HG03095 (cell line): ENCODE measurements around the gene ZDHHC21.
"Not testable (repeated sequence)": the region's sequence is repeated elsewhere in the genome, so short reads cannot be mapped to it uniquely, and the experiment has no call there.

Experiments
- ATAC-seq: cut with Tn5 transposase; IDR thresholded peaks from one replicate; pipeline ENCODE4 v1.9.1; 2021; ENCODE audit warnings: moderate library complexity; ENCODE audit not compliant: unreplicated experiment

Gene ZDHHC21

DNA sequence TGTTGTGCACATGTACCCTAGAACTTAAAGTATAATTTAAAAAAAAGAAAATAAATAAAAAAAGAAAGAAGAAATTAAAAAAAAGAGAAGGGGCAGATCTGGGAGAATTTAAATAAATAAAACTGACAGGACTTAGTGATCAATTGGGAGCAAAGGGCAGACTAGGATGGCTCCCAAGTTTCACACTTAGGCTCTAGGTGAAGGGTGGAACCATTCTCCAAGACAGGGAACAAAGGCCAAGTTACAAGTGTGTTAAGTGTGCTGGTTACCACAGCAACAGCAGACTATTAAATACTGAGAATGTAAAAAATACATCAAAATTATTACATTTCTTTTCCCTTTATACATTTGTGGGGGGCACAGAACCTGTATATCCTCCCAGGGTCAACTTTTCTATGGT, 7.1 kb downstream of the ZDHHC21 start:
- ATAC-seq, result no peak

DNA sequence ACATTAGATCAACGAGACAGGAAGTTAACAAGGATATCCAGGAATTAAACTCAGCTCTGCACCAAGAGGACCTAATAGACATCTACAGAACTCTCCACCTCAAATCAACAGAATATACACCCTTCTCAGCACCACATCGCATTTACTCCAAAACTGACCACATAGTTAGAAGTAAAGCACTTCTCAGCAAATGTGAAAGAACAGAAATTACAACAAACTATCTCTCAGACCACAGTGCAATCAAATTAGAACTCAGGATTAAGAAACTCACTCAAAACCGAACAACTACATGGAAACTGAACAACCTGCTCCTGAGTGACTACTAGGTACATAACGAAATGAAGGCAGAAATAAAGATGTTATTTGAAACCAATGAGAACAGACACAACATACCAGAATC, 10.6 kb downstream of the ZDHHC21 start:
- ATAC-seq, result not testable (repeated sequence)

DNA sequence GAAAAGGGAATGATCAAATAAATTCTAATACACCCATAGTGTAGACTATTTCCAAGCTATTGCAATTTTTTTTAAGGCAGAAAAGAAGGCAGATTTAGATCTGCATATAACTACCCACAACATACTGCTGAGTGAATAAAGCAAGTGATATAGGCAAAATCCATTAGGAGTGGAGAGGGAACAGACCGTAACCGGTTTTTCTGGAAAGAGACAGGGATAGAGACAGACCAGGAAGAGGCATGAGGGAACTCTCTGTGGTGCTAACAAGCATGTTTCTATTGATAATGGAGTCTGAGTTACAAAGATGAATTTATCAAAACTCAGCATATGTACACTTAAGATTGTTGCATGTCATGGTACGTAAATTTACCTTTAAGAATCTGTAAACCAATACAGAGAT, 14.5 kb downstream of the ZDHHC21 start:
- no peak for ATAC-seq

DNA sequence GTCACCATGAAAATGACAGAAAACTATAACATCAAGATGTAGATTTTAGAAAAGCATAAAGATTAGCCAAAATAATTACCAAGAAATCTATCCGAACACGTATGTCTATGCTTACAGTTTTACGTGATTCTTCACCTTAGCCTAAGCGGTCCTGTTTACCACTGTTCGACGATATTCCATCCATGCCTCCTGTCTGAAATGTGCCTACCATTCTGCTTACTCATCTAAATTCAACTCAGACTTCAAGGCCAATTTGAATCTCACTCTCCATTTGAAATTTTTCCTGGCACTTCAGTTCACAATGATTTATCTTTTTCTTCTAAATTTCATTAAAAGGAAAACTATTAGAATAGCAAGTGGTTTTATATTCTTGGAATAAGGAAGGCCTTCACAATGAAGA, 15.4 kb downstream of the ZDHHC21 start:
- ATAC-seq, result no peak

DNA sequence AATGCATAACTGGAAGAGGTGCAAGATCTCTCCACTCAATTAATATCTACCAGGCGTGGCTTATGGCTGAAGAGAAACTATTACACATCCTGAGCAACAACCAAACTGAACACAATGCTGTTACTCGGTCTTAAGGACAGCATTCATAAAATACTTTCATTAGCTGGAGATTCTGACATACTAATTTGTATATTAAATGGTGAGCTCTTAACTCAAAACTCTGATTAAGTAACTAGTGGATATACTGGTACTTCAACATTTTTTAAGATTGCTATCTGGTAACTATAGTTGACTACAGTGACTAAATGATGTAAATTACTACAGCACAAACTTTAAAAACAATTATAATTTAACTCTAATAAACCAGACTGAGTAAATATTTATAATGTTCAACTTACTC, 15.8 kb downstream of the ZDHHC21 start:
- ATAC-seq, result no peak

DNA sequence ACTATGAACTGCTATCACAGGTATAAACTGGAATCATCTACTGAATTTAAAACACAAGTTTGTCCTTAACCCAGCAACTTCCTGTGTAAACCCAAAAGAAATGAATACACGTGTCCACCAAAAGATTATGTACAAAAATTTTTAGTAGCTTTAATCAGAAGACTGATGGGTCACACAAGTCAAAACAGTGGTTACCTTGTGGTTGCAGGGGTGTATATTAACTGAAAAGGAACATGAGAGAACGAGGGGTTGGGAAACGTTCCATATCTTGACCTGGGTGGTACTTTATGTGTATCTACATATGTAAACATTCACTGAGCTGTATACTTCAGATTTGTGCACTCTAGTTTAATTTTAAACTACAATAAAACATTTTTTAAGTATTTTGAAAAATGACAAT, 18.6 kb downstream of the ZDHHC21 start:
- no peak for ATAC-seq

DNA sequence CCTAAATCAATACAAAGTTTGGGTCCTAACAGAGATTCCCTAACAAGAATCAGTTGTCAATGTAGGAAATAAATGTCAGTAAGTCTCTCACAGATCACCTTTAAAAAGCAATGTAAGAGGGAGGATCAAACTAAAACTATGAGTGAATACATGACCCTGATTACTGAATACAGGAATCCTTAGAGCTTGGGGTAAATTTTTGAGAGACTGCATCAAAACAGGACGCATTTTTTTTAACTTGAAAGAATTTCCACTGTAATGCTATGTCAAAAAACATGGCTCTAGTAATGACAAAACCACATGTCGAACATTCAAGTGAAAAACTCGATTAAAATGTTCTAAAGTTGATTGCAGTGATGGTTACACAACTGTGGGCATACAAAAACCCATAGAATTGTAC, 21.9 kb downstream of the ZDHHC21 start:
- ATAC-seq, result no peak

DNA sequence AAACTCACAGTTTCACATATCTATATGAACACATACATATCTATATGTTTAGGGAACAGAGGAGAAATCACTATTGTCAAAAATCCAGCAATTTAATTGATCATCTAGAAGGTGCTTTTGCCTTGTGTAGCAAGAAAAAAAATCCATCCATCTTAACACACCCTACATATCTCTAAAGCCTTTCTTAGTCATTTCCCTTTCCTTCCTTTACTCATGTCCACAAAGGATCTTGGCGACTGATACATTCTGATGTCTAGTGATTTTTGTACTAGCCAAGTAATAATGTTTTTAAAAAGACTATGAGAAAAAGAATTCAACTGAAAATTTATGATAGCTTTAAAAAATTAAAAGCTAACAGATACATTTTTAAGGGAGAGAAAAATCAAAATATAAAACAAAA, 22.5 kb downstream of the ZDHHC21 start:
- no peak for ATAC-seq

DNA sequence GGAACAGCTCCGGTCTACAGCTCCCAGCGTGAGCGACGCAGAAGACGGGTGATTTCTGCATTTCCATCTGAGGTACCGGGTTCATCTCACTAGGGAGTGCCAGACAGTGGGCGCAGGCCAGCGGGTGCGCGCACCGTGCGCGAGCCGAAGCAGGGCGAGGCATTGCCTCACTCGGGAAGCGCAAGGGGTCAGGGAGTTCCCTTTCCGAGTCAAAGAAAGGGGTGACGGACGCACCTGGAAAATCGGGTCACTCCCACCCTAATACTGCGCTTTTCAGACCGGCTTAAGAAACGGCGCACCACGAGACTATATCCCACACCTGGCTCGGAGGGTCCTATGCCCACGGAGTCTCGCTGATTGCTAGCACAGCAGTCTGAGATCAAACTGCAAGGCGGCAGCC, 29.2 kb downstream of the ZDHHC21 start:
- not testable (repeated sequence) for ATAC-seq

DNA sequence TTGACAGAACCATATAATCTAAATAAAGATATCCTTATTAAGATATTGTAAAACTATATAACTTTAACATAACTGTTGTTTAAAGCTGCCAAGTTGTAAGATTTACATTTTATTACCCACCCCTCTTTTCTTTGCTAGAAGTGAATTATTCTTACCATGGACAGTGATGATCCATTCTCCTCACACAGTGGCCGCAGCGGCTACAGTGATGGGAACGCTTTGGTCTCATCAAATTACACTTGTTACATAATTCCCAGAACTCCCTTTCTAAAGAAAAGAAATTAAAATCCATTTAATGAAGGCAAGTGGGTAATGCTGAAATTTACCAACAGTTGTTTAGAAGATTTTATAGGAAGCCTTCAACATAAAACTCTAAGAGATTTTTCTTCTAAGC, 31.2 kb downstream of the ZDHHC21 start:
- no peak for ATAC-seq

DNA sequence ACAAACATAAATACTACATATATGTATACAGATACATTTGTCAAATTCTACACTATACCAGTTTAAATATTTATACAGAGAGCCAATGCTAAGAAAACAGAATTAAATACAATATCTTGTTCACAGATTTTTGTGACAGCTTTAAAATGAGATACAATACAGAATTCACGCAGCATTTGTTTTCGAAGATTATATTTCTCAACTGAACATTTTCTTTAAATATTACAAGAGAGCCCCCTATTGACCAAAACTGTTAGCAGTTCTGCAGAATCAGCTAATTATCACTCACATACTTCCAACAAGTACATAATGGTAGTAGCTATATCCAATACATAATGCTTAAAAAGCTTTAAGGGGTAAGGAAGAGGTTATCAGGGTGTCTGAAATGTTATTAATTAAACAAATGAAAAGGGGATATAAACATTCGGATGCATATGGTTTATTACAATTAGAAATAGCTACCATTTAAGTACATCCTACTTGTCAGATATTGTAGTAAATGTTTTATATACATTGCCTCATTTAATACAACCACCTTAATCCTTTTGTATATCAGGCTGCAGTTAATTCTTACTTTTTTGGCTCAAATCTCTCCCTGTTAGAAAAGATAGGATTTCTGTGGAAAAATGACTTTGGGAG, 31.7 kb downstream of the ZDHHC21 start:
- ATAC-seq, result no peak

DNA sequence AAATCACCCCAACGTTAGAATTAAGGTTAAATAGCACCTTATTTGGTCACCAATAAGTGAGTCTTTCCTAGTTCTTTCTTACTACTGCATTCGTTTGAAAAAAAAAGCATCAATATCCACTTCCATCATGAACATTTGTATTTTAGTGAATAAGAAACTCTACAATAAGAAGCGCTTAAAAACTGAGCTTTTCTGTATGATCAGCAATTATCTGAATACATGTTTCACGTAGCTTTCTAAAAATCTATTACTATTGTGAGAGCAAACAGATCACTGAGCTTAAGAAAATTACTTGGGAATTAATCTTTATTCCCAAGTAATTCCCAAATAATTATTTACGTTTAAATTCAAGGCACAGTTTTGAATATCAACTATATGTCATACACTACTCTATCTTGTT, 32.5 kb downstream of the ZDHHC21 start:
- ATAC-seq, result no peak

DNA sequence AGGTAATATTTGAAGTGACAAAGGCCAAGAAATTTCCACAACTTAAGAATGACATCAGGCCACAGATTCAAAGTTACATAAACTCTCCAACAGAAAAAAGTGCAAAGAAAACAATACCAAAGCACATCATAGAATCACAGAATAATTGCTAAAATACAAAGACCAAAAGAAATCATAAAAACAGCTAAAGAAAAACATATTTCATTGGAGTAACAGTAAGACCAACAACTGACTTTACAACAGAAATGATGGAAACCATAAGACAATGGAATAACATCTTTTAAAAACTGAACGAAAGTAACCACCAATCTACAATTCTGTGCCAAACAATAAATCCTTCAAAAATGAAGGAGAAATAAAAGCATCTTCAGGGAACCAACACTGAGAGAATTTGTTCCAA, 38.3 kb downstream of the ZDHHC21 start:
- ATAC-seq, result no peak

DNA sequence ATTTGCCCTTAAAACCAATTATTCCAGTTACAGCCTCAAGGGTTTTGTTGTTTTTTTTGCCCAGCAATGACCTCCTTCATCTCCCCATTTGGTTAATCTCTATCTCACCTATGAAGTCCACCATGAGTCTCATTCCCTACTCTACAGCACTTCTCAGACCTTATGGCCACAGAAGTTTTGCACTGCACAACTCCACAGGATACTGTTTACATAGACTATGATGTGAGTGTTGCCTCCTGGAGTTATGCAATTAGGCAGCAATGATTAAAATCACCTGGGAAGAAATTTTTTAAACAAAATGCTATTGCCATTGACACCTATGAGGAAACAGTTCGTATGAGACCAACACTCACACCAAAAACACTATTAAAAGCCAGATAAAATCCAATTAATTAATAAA, 39.7 kb downstream of the ZDHHC21 start:
- ATAC-seq, result no peak

DNA sequence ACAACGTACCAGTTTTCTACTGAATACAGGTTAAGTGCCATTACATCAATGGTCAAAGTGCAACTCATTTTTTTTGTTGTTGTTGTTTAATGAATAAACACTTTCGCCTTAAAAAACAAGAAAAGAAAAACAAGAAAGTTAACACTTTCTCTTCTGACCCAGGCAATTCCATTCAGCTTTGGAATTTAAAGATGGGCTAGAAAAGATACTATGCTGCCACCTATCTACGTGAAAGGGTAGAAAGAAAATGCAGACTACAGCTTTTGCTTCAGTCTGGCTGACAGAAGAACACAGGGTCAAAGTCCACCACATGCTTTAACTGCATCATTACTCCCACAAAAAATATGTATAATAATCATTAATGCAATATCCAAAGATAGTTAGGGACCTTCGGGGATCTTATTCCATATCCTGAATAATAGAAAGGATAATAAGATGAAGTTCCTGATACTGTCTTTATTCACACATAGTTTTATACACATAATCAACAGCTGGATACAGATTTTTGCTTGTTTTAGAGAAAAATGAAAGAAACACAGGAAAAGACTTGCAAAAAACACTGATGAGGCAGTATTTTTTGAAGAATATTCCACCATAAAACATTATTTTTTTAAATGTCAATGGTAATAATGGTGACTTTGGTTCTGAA, 40.4 kb downstream of the ZDHHC21 start:
- ATAC-seq, result no peak

DNA sequence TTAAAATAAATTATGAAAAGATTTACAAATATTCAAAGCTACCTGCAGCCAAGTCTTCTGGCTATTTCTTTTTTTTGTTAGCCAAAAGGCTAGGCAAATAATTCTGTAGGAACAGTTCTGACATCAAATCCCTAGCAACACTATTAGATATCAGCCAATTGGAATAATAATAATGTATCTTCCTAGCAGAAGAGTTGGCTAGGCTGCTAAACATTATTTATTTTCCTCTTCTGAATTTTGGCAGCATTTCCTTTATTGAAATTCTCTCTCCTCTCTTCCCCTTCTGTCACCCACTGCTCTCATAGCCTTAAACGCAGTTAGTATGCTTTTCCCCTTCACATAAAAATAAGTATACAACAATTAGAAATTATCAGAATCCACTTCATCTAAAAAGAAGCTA, 42.6 kb downstream of the ZDHHC21 start:
- ATAC-seq, result no peak

DNA sequence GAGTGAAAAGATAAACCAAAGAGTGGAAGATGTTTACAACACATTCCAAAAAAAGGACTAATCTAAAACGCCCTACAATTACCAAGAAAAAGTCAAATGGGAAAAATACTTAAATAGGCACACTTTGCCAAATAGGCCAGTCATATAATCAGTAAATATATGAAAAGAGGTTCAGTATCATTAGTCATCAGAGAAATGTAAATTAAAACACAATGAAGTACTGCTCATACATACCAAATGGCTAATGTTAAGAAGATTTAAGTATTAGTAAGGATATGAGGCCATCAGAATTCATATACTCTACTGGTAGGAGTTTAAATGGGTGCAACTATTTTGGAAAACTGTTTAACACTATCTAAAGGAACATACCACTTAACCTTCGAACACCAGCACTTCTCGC, 47.6 kb downstream of the ZDHHC21 start:
- ATAC-seq, result no peak

DNA sequence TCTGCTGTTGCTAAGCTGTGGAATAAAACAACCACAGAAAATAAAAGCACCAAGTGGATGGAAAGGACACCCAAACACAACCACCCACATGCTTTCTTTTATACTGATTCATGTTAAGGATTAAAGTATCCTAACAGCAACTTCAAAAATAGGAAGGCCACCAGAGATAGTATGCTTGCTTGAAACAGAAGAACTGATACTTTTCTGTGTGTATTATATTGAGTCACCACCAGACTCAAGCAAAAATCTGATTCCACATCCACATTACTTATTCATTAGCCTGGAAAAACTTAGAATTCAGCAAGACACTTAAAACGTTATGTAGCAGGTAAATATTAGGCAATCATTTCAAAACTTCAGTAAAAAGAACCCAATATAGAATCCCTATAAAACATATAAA, 52.3 kb downstream of the ZDHHC21 start:
- ATAC-seq, result no peak

DNA sequence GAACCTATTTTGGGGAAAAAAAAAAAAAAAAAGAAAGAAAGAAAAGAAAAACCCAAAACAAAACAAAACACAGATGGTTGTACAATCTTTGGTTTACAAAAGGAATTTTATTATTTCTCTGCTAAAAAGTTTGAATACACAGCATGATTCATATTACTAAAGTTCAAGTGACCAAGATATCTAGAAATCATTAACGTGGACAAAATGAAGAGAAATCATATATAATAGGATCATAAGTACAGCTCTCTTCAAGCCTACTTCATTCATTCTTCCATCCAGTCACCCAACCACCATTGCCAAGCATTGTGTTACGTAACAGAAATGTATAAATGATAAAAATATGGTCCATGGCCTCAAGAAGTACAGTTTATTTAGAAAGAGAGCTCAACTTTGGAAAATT, 52.9 kb downstream of the ZDHHC21 start:
- no peak for ATAC-seq

DNA sequence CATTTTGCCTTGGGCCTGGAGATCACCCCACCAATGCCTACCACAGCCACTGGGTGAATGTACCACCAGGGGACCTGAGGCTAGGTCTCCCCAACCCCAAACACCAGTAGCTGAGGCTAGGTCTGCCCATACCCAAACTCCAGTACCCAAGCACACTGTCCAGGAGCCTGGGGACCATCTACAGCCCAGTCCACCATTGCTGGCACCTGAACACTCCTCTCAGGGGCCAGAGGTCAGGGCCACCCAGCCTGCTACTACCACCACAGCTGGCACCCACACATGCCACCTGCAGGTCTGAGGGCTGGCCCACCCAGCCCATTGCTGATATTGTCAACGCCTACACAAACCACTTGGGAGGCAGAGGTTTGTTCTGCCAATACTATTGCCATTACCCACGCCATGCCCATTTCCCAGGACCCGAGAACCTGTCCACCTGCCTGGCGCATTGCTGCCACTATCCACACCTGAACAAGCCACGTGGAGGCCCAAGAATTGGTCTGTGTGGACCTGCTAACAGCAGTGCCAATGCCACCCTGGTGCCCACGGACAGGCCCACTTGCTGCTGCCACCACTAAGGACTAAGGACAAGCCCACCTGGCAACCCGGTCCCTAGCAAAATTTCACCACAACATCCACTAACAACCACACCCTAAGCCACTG, 59.2 kb downstream of the ZDHHC21 start:
- no peak for ATAC-seq

DNA sequence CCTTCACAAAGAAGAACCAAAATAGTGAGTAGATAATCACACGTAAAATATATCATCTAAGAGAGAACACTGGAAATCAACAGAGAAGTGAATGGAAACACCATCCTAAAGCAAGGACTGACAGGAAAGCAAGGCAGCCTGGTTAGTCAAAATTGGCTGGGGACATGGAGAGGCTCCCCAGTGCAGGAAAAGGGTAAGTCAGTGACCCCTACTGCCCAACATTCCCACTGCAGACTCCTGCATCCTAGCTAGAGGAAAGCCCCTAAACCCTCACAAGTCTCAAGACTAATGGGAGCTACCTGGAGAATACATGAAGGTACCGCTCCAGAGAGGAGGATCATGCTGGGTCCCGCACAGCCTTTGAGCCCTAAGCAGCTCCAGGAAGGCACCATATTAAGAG, 60.1 kb downstream of the ZDHHC21 start:
- ATAC-seq, result no peak

DNA sequence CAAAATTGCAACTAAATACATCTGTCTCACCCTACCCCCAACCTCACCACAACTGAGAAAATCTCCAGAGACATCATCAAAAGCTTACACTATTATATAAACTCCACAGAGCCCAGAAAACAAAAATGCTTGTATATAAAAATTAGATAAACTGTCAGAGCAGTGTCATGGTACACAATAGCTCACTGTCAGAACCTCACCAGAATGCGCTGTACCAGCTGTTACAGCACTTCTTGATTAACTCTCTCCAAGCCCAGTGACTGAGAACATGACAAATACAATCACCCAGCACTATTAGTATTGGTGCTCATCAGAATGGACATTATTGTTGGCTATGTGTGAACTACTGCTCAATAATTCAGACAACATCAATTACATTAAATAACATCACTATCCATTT, 65.7 kb downstream of the ZDHHC21 start:
- no peak for ATAC-seq
